K562 (cell line): ENCODE results near the gene ATP13A2. TPM values are rescaled to one million over a fixed set of nuclear protein-coding genes. Genes with fewer than 3 reads are reported as not detected.

Experiments
- SOX6 ChIP-seq: fragments of 450-650 bp; IDR thresholded peaks from 2 replicates; pipeline ENCODE4 v1.6.1; 2014; ENCODE audit warnings: mild to moderate bottlenecking
- ZNF830 ChIP-seq: fragments of 250-450 bp; sonication (Bioruptor Pico); IDR thresholded peaks from 2 replicates; pipeline ENCODE4 v1.5.0; 2021; ENCODE audit warnings: mild to moderate bottlenecking
- polyA plus RNA-seq, 8 experiments: library from polyadenylated mRNA; depleted of rRNA in 4 of 8; stranded (reverse) in 5 of 8; unstranded in 3 of 8; fragments of >200 nt; fragmentation: Nextera tagmentation in 2 of 8; fragmentation: Illumina TruSeq in 1 of 8; extraction: Ambion mirVana in 2 of 8; extraction: Trizol in 1 of 8; gene quantifications; 2 replicates each; pipeline versions ENCODE4 v1.2.1 to v1.2.3, GENCODE V29; 2011 to 2014; ENCODE audit warnings: inconsistent platforms in 1 of 8, missing spikeins in 1 of 8
- total RNA-seq, 7 experiments: library from RNA; depleted of rRNA in 6 of 7; stranded (reverse); fragments of >200 nt in 6 of 7; fragmentation: Illumina TruSeq in 2 of 7; extraction: Trizol in 2 of 7; gene quantifications; 2 replicates each; pipeline versions ENCODE4 v1.2.1 to v1.2.3, GENCODE V29; 2011 to 2021; ENCODE audit warnings: low replicate concordance in 1 of 7
- TF ChIP-seq, protein P1 (sequence below), 2 experiments: fragments of 450-650 bp in 1 of 2; sonication (generic) in 1 of 2; formaldehyde crosslinking in 1 of 2; IDR thresholded peaks; 2 replicates each; pipeline versions ENCODE4 v1.7.1 to v1.9.0; 2016 to 2022; ENCODE audit warnings: inconsistent platforms in 1 of 2, mild to moderate bottlenecking in 1 of 2, missing genetic modification reagents in 1 of 2
- TF ChIP-seq, protein P2 (sequence below), 2 experiments: fragments of 200-800 bp in 1 of 2; sonication (Bioruptor generic) in 1 of 2; sonication (generic) in 1 of 2; formaldehyde crosslinking in 1 of 2; IDR thresholded peaks in 1 of 2; conservative IDR thresholded peaks in 1 of 2; 2 replicates each; pipeline versions ENCODE4 v1.5.0 to v1.6.1; 2016 to 2020; ENCODE audit warnings: missing compliant biosample characterization in 1 of 2, missing genetic modification characterization in 1 of 2, missing genetic modification reagents in 1 of 2

Gene ATP13A2
- total and polyA plus RNA-seq, 9 of the 15 experiments (the other 6 are each of a cell fraction or from before 2014, with no cell fraction given), result 0.36 to 56.3 (median 16.3) TPM

DNA sequence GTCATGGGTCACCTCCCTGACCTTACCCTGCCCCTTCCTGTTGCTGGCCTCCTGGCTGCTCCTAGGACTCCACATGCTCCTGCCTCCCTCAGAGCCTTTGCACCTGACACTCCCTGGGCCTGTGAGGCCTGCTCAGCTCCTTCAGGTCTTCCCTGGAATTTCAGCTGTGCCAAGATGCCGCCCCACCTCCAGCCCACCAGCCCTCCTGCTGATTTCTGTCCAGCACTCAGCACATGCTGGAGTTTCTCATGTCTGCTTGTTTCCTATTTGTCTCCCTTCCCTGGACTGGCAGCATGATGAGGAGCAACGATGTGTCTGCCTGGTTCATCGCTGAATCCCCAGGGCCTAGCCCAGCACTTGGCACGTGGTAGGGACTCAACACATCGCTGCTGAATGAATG lies 34.4 kb downstream of the ATP13A2 start (continued):
- TF ChIP-seq, protein P1, sequence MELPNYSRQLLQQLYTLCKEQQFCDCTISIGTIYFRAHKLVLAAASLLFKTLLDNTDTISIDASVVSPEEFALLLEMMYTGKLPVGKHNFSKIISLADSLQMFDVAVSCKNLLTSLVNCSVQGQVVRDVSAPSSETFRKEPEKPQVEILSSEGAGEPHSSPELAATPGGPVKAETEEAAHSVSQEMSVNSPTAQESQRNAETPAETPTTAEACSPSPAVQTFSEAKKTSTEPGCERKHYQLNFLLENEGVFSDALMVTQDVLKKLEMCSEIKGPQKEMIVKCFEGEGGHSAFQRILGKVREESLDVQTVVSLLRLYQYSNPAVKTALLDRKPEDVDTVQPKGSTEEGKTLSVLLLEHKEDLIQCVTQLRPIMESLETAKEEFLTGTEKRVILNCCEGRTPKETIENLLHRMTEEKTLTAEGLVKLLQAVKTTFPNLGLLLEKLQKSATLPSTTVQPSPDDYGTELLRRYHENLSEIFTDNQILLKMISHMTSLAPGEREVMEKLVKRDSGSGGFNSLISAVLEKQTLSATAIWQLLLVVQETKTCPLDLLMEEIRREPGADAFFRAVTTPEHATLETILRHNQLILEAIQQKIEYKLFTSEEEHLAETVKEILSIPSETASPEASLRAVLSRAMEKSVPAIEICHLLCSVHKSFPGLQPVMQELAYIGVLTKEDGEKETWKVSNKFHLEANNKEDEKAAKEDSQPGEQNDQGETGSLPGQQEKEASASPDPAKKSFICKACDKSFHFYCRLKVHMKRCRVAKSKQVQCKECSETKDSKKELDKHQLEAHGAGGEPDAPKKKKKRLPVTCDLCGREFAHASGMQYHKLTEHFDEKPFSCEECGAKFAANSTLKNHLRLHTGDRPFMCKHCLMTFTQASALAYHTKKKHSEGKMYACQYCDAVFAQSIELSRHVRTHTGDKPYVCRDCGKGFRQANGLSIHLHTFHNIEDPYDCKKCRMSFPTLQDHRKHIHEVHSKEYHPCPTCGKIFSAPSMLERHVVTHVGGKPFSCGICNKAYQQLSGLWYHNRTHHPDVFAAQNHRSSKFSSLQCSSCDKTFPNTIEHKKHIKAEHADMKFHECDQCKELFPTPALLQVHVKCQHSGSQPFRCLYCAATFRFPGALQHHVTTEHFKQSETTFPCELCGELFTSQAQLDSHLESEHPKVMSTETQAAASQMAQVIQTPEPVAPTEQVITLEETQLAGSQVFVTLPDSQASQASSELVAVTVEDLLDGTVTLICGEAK (IDR thresholded peaks at IDR 0.05), result no peak
- TF ChIP-seq, protein P1 (CRISPR knock-in tag; IDR thresholded peaks at IDR 0.05), result no peak
- TF ChIP-seq, protein P2, sequence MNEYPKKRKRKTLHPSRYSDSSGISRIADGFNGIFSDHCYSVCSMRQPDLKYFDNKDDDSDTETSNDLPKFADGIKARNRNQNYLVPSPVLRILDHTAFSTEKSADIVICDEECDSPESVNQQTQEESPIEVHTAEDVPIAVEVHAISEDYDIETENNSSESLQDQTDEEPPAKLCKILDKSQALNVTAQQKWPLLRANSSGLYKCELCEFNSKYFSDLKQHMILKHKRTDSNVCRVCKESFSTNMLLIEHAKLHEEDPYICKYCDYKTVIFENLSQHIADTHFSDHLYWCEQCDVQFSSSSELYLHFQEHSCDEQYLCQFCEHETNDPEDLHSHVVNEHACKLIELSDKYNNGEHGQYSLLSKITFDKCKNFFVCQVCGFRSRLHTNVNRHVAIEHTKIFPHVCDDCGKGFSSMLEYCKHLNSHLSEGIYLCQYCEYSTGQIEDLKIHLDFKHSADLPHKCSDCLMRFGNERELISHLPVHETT (CRISPR knock-in tag; conservative IDR thresholded peaks at IDR 0.05 in 1 of 2, IDR thresholded peaks at IDR 0.05 in 1 of 2), result no peak
- TF ChIP-seq ZNF830 (no peak), SOX6 (no peak)
